Measurements from ENCODE around the gene DGLUCY.

Gene DGLUCY

DNA sequence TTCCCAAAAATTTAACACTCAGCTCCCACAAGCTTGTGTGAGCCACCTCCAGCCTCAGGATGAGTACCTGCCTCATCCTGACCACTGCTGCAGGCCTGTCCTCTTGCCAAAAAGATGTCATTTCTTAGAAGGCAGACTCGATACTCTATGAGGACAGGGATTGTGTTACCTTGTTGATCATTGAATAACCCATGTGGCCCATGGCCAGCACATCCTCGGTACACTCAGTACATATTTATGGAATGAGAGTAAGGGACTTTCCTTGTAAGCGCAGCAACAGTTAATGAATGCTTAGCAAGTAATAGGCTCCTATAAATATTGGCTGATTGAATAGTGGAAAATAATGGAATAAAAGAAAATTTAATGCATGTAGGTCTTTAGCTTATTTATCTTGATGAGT is 15.3 kb upstream of the DGLUCY start:
- Mint-ChIP-seq H3K36me3 (ENCODE audit: low read depth) (no peaks in the 10 kb centered on the region), H3K9me3 (no peaks in the 10 kb centered on the region), H3K27ac (no peak overlapping the region), H3K27me3 (ENCODE audit: low read depth) (peaks cover 4% of the 10 kb centered on the region), H3K4me1 (peaks cover 14% of the 10 kb centered on the region), H3K4me3 (no peak overlapping the region)
- TF ChIP-seq, protein P1, sequence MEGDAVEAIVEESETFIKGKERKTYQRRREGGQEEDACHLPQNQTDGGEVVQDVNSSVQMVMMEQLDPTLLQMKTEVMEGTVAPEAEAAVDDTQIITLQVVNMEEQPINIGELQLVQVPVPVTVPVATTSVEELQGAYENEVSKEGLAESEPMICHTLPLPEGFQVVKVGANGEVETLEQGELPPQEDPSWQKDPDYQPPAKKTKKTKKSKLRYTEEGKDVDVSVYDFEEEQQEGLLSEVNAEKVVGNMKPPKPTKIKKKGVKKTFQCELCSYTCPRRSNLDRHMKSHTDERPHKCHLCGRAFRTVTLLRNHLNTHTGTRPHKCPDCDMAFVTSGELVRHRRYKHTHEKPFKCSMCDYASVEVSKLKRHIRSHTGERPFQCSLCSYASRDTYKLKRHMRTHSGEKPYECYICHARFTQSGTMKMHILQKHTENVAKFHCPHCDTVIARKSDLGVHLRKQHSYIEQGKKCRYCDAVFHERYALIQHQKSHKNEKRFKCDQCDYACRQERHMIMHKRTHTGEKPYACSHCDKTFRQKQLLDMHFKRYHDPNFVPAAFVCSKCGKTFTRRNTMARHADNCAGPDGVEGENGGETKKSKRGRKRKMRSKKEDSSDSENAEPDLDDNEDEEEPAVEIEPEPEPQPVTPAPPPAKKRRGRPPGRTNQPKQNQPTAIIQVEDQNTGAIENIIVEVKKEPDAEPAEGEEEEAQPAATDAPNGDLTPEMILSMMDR (IDR thresholded peaks at IDR 0.05; ENCODE audit: unreplicated experiment in 3 of 3) = no peak

- Mint-ChIP-seq H3K36me3 (ENCODE audit: low read depth) (no peaks in the 10 kb centered on the region), H3K27ac (no peak overlapping the region), H3K4me1 (peaks cover 13% of the 10 kb centered on the region), H3K27me3 (ENCODE audit: low read depth) (peaks cover 4% of the 10 kb centered on the region), H3K9me3 (no peaks in the 10 kb centered on the region), H3K4me3 (no peak overlapping the region)
- TF ChIP-seq, protein P1 (IDR thresholded peaks at IDR 0.05; ENCODE audit: unreplicated experiment in 3 of 3) = no peak
Observed at GRCh38 chr14:91100102-91100501, 13.8 kb upstream of the DGLUCY start.

DNA sequence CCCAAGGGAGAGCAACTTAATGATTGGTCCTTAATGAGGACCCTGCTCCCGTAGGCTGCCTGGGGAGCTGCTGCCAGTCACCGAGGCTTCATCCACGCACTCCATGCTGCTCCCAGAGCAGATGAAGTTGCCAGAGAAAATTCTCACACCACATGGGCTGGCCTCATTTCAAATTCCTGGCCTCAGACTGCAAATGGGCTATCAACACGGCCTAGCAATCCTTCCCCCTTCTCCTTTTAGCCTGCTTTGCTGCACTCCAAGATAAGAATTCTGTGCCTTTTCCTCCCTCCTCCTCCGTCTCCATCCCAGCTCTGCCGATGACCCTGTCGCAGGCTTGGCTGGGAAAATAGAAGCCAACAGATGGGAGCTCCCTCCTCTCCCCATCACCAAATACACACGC is 10.8 kb upstream of the DGLUCY start:
- Mint-ChIP-seq H3K36me3 (ENCODE audit: low read depth) (no peaks in the 10 kb centered on the region), H3K4me3 (no peak overlapping the region), H3K27me3 (ENCODE audit: low read depth) (no peaks in the 10 kb centered on the region), H3K27ac (peak overlapping the region in 2 of 3 experiments; percentile 0 to 4), H3K4me1 (peaks cover 16% of the 10 kb centered on the region), H3K9me3 (no peaks in the 10 kb centered on the region)
- TF ChIP-seq, protein P1 (IDR thresholded peaks at IDR 0.05; ENCODE audit: unreplicated experiment in 3 of 3) = no peak

DNA sequence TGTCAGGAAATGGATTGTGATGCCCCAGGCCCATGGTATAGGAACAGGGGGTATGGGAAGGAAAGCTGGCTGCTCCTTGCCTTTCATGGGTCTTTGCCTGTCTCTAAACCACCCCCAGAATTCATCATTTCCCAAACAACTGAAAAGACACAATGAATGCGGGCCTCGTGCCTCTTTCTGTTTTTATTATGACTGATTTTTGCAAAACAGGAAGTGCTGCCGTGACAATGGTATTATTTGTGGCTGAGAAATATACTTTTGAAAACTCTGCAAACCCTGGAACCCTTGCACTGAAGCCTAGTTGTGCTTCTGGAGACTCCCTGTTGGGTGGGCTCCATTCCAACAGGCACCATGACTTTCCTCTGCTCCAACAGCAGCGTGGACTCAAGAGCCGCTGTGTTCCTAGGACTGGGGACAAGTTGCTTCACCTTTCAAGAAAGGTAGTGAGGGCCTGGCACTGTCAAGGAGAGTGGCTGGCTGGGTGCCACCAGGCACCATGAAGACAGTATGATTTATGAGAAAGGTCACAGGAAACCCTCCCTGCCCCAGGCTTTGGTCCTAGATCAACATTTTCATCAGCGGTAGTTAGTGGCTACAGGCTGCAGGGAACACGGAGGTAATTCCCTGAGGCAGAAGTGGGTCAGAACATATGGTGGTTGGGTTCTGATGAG is 4.8 kb upstream of the DGLUCY start:
- Mint-ChIP-seq H3K9me3 (no peaks in the 10 kb centered on the region), H3K4me1 (peaks cover 42% of the 10 kb centered on the region), H3K27ac (peak overlapping the region in 2 of 3 experiments; percentile 29 to 49), H3K4me3 (no peak overlapping the region), H3K27me3 (ENCODE audit: low read depth) (no peaks in the 10 kb centered on the region), H3K36me3 (ENCODE audit: low read depth) (no peaks in the 10 kb centered on the region)
- TF ChIP-seq, protein P1 (IDR thresholded peaks at IDR 0.05; ENCODE audit: unreplicated experiment in 3 of 3) = no peak

- H3K9me3 Mint-ChIP-seq = no peaks in the 10 kb centered on the region
- peaks cover 63% of the 10 kb centered on the region for H3K4me1 Mint-ChIP-seq
- TF ChIP-seq, protein P1 (IDR thresholded peaks at IDR 0.05; ENCODE audit: unreplicated experiment in 3 of 3) = no peak
- H3K36me3 Mint-ChIP-seq (ENCODE audit: low read depth) = peaks cover 3% of the 10 kb centered on the region
- H3K4me3 Mint-ChIP-seq = no peak overlapping the region
- H3K27ac Mint-ChIP-seq = no peak overlapping the region
- no peaks in the 10 kb centered on the region for H3K27me3 Mint-ChIP-seq (ENCODE audit: low read depth)
Observed at GRCh38 chr14:91111443-91111842, 2.4 kb upstream of the DGLUCY start.

- Mint-ChIP-seq H3K27ac (peak overlapping the region in 2 of 3 experiments; percentile 54 to 56), H3K36me3 (ENCODE audit: low read depth) (peaks cover 4% of the 10 kb centered on the region), H3K4me3 (peak overlapping the region; percentile 27 to 56 (median 31)), H3K4me1 (peaks cover 64% of the 10 kb centered on the region), H3K27me3 (ENCODE audit: low read depth) (no peaks in the 10 kb centered on the region), H3K9me3 (no peaks in the 10 kb centered on the region)
- TF ChIP-seq, protein P1 (IDR thresholded peaks at IDR 0.05; ENCODE audit: unreplicated experiment in 3 of 3) = no peak
Observed at GRCh38 chr14:91112194-91112593, 1.7 kb upstream of the DGLUCY start.
